Smooth muscle cell (in vitro differentiated cells): ENCODE results near the gene CD93. TPM values are rescaled to one million over a fixed set of nuclear protein-coding genes. Genes with fewer than 3 reads are reported as not detected.
A peak's percentile ranks its signal among the peaks of the same experiment; 100 is the strongest.

ENCODE experiments used
- DNase-seq: peaks from one replicate; lab custom pipeline; 2025; ENCODE audit not compliant: unreplicated experiment; lab: John Stamatoyannopoulos, UW
- H2AFZ ChIP-seq: fragments of 200-600 bp; sonication (generic); 2 replicates; pipeline ENCODE4 v1.6.0; 2016; ENCODE audit warnings: antibody characterized with exemption, low read depth, mild to moderate bottlenecking
- H3F3A ChIP-seq: fragments of 200-600 bp; sonication (generic); 2 replicates; pipeline ENCODE4 v1.6.0; 2017; ENCODE audit warnings: antibody characterized with exemption, low read depth
- H3K27ac ChIP-seq: fragments of 200-600 bp; sonication (generic); 2 replicates; pipeline ENCODE4 v1.5.1; 2016; ENCODE audit warnings: low read depth, mild to moderate bottlenecking
- H3K27me3 ChIP-seq: fragments of 200-600 bp; sonication (generic); 2 replicates; pipeline ENCODE4 v1.6.1; 2016; ENCODE audit warnings: low read depth, mild to moderate bottlenecking
- H3K36me3 ChIP-seq: fragments of 200-600 bp; sonication (generic); 2 replicates; pipeline ENCODE4 v1.5.1; 2016; ENCODE audit warnings: low read depth
- H3K4me1 ChIP-seq: fragments of 200-600 bp; sonication (generic); 2 replicates; pipeline ENCODE4 v1.5.1; 2016; ENCODE audit warnings: low read depth
- H3K4me2 ChIP-seq: fragments of 200-600 bp; sonication (generic); 2 replicates; pipeline ENCODE4 v1.6.0; 2016; ENCODE audit warnings: mild to moderate bottlenecking
- H3K4me3 ChIP-seq: fragments of 200-600 bp; sonication (generic); 2 replicates; pipeline ENCODE4 v1.5.1; 2016; ENCODE audit warnings: mild to moderate bottlenecking
- H3K79me2 ChIP-seq: fragments of 200-600 bp; sonication (generic); 2 replicates; pipeline ENCODE4 v1.6.0; 2016; ENCODE audit warnings: low read depth, mild to moderate bottlenecking
- H3K9ac ChIP-seq: fragments of 200-600 bp; sonication (generic); 2 replicates; pipeline ENCODE4 v1.6.0; 2016; ENCODE audit warnings: low read depth
- H3K9me3 ChIP-seq: fragments of 200-600 bp; sonication (generic); replicated peaks from 2 replicates; pipeline ENCODE4 v1.5.1; 2016; ENCODE audit warnings: low read depth
- H4K20me1 ChIP-seq: fragments of 200-600 bp; sonication (generic); 2 replicates; pipeline ENCODE4 v1.6.0; 2016; ENCODE audit warnings: low read depth
- WGBS: methylation state at CpG from one replicate; pipeline ENCODE4 v1.1.7; 2016; ENCODE audit warnings: low lambda C conversion rate; 5-methylcytosine and 5-hydroxymethylcytosine counted together
- polyA plus RNA-seq: library from polyadenylated mRNA; unstranded; fragments of >200 nt; fragmentation: Nextera tagmentation; extraction: Ambion mirVana; gene quantifications from 2 replicates; pipeline ENCODE4 v1.2.1, GENCODE V29; 2016
- total RNA-seq: library from RNA; depleted of rRNA; stranded (reverse); fragments of >200 nt; gene quantifications from 2 replicates; pipeline ENCODE4 v1.2.3, GENCODE V29; 2014
- TF ChIP-seq, protein P1 (sequence below): fragments of 200-600 bp; sonication (generic); IDR thresholded peaks from 2 replicates; pipeline ENCODE4 v1.5.1; 2017; ENCODE audit warnings: borderline replicate concordance, mild to moderate bottlenecking, antibody characterized with exemption; ENCODE audit not compliant: insufficient read depth, poor library complexity, severe bottlenecking

Gene CD93
- total and polyA plus RNA-seq, 2 experiments from 2014 or later: not detected

DNA sequence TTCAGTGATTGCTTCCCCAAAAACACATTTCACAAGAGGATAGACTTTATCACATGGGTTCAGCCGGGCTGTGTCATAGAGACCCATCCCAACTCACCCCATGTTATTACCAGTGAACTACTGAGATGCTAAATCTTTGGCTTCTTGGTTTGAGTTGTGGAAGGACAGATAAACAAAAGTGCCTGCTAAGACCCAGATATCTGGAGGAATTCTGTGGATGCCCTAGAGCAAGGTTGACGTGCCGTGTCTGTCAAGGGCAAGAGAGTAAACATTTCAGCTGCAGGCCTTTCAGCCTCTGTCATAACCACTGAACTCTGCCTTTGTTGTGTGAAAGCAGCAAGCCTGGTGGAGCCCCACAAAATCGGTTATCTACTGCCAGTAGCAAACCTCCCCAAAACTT is 25.5 kb downstream of the CD93 start:
- WGBS: 21% methylated on average over 4 of the region's 4 CpGs
- TF ChIP-seq, protein P1, sequence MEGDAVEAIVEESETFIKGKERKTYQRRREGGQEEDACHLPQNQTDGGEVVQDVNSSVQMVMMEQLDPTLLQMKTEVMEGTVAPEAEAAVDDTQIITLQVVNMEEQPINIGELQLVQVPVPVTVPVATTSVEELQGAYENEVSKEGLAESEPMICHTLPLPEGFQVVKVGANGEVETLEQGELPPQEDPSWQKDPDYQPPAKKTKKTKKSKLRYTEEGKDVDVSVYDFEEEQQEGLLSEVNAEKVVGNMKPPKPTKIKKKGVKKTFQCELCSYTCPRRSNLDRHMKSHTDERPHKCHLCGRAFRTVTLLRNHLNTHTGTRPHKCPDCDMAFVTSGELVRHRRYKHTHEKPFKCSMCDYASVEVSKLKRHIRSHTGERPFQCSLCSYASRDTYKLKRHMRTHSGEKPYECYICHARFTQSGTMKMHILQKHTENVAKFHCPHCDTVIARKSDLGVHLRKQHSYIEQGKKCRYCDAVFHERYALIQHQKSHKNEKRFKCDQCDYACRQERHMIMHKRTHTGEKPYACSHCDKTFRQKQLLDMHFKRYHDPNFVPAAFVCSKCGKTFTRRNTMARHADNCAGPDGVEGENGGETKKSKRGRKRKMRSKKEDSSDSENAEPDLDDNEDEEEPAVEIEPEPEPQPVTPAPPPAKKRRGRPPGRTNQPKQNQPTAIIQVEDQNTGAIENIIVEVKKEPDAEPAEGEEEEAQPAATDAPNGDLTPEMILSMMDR: no peak
- Histone ChIP-seq H3K9me3 (no peaks in the 10 kb centered on the region), H3K36me3 (no peaks in the 10 kb centered on the region), H3K27me3 (no peaks in the 10 kb centered on the region), H3K4me2 (peak overlapping the region; percentile 72), H3F3A (peaks cover 12% of the 10 kb centered on the region), H3K9ac (no peak overlapping the region), H4K20me1 (no peaks in the 10 kb centered on the region), H3K27ac (peak overlapping the region; percentile 62), H2AFZ (no peak overlapping the region), H3K4me3 (no peak overlapping the region), H3K4me1 (peaks cover 15% of the 10 kb centered on the region), H3K79me2 (no peaks in the 10 kb centered on the region)
- DNase-seq: no peak

DNA sequence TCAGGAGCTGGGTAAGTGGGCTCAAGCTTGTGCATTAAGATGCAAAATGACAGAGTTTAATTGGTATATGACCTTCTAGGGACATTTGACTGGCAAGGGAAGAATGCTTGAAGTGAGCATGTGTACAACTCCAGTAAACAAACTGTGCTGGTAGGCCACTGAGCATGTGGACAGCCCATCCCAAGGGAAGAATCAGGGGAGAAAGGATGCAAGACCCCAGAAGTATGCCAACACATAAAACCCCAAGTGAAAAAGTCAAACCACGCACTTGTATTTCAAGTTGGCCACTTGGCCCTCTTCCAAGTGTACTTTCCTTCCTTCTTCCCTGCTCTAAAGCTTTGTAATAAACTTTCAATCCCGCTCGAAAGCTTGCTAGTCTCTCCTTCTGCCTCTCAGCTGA is 26.3 kb downstream of the CD93 start:
- WGBS: 32% methylated on average over 3 of the region's 3 CpGs
- Histone ChIP-seq H3K4me3 (no peak overlapping the region), H2AFZ (no peak overlapping the region), H3K9me3 (no peaks in the 10 kb centered on the region), H3K4me1 (peaks cover 15% of the 10 kb centered on the region), H3K9ac (no peak overlapping the region), H3K27me3 (no peaks in the 10 kb centered on the region), H3K27ac (no peak overlapping the region), H3F3A (peaks cover 12% of the 10 kb centered on the region), H3K36me3 (no peaks in the 10 kb centered on the region), H3K79me2 (no peaks in the 10 kb centered on the region), H3K4me2 (peak overlapping the region; percentile 72), H4K20me1 (no peaks in the 10 kb centered on the region)
- TF ChIP-seq, protein P1: no peak
- DNase-seq: no peak

DNA sequence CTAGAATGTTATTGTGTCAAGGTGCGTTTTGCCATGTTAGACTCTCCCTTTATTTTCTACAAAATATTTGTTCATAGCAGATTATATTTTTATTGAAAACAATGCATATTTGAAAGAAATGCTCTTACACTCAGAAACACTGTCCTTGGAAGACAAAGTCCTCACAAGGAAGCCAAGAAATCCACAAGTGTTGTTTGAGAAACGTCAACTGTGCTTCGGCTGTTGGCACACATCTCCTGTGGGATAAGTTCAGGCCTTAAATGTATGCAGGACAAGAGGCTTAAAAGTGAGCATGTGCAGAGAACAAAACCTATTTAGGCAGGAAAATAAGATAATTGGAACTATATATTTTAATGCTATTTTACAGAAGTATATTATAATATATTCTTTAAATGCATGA is 27.1 kb downstream of the CD93 start:
- no peak overlapping the region for H3K9ac ChIP-seq
- no peak overlapping the region for H3K27ac ChIP-seq
- no peak overlapping the region for H3K4me3 ChIP-seq
- no peak overlapping the region for H3K4me2 ChIP-seq
- no peaks in the 10 kb centered on the region for H3K36me3 ChIP-seq
- H4K20me1 ChIP-seq: no peaks in the 10 kb centered on the region
- H3K79me2 ChIP-seq: no peaks in the 10 kb centered on the region
- TF ChIP-seq, protein P1: no peak
- H3K4me1 ChIP-seq: peaks cover 15% of the 10 kb centered on the region
- H3K27me3 ChIP-seq: peaks cover under 1% of the 10 kb centered on the region
- H2AFZ ChIP-seq: no peak overlapping the region
- DNase-seq: no peak
- no peaks in the 10 kb centered on the region for H3K9me3 ChIP-seq
- peaks cover 12% of the 10 kb centered on the region for H3F3A ChIP-seq
- 99% methylated on average over 3 of the region's 3 CpGs for WGBS

DNA sequence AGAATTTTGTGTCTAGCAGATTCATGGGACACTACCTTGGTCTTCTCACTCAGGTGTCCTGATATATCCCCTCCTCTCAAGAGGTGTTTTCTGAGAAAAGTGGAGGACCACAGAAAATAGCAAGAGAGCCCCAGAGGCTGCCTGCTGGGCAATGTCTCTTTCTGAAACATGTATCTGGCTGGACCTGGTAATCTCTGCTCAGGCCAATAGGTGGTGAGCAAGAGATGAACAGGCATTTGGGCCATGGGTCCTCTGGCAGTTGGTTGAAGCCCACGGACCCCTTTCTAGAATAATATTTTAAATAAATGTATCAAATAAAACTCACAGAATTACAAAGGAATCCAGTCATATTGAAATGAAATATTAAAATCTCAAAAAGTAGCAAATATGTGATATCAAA is 27.9 kb downstream of the CD93 start:
- H3K4me2 ChIP-seq: no peak overlapping the region
- WGBS: 69% methylated on average over 1 of the region's 1 CpG
- no peaks in the 10 kb centered on the region for H3K36me3 ChIP-seq
- no peak overlapping the region for H2AFZ ChIP-seq
- H3K27ac ChIP-seq: no peak overlapping the region
- H3K4me1 ChIP-seq: peaks cover 15% of the 10 kb centered on the region
- no peaks in the 10 kb centered on the region for H3K9me3 ChIP-seq
- H3F3A ChIP-seq: peaks cover 12% of the 10 kb centered on the region
- H3K79me2 ChIP-seq: no peaks in the 10 kb centered on the region
- no peaks in the 10 kb centered on the region for H4K20me1 ChIP-seq
- H3K4me3 ChIP-seq: no peak overlapping the region
- TF ChIP-seq, protein P1: no peak
- DNase-seq: no peak
- H3K9ac ChIP-seq: no peak overlapping the region
- H3K27me3 ChIP-seq: peaks cover 8% of the 10 kb centered on the region
